AG08396 (cell line): Measurements from ENCODE around the gene GRM8.

Source experiments
- DNase-seq: peaks from one replicate; pipeline ENCODE4 v3.0.0; 2012; ENCODE audit warnings: low spot score, mixed read lengths

The GRM8 gene

GRCh38 chr7:126806614-126807013, 446.1 kb downstream of the GRM8 start:
- DNase-seq = no peak

GRCh38 chr7:126805351-126805750, 447.4 kb downstream of the GRM8 start:
- DNase-seq = no peak

- no peak for DNase-seq
Observed at GRCh38 chr7:126804604-126805003, 448.1 kb downstream of the GRM8 start.

GRCh38 chr7:126803990-126804389, 448.8 kb downstream of the GRM8 start:
- DNase-seq = no peak

GRCh38 chr7:126803060-126803665, 449.6 kb downstream of the GRM8 start:
- DNase-seq = peak; percentile 62

- DNase-seq = no peak
Observed at GRCh38 chr7:126801733-126802132, 451.0 kb downstream of the GRM8 start.

- DNase-seq = no peak
Observed at GRCh38 chr7:126799541-126799940, 453.2 kb downstream of the GRM8 start.

- no peak for DNase-seq
Observed at GRCh38 chr7:126792521-126792920, 460.2 kb downstream of the GRM8 start.

GRCh38 chr7:126791306-126791705, 461.4 kb downstream of the GRM8 start:
- DNase-seq = no peak

- no peak for DNase-seq
Observed at GRCh38 chr7:126790763-126791162, 462.0 kb downstream of the GRM8 start.

- no peak for DNase-seq
Observed at GRCh38 chr7:126783613-126784012, 469.1 kb downstream of the GRM8 start.

- no peak for DNase-seq
Observed at GRCh38 chr7:126780993-126781392, 471.7 kb downstream of the GRM8 start.

- DNase-seq = no peak
Observed at GRCh38 chr7:126778101-126778500, 474.6 kb downstream of the GRM8 start.

- DNase-seq = no peak
Observed at GRCh38 chr7:126776498-126776897, 476.2 kb downstream of the GRM8 start.

GRCh38 chr7:126774077-126774476, 478.7 kb downstream of the GRM8 start:
- no peak for DNase-seq

- no peak for DNase-seq
Observed at GRCh38 chr7:126768836-126769235, 483.9 kb downstream of the GRM8 start.

- no peak for DNase-seq
Observed at GRCh38 chr7:126760914-126761577, 491.7 kb downstream of the GRM8 start.

- DNase-seq = no peak
Observed at GRCh38 chr7:126755381-126755780, 497.4 kb downstream of the GRM8 start.

- DNase-seq = no peak
Observed at GRCh38 chr7:126750207-126750911, 502.4 kb downstream of the GRM8 start.

- no peak for DNase-seq
Observed at GRCh38 chr7:126728967-126729366, 523.8 kb downstream of the GRM8 start.

- no peak for DNase-seq
Observed at GRCh38 chr7:126727930-126728391, 524.8 kb downstream of the GRM8 start.

- DNase-seq = no peak
Observed at GRCh38 chr7:126723966-126724544, 528.7 kb downstream of the GRM8 start.

- DNase-seq = no peak
Observed at GRCh38 chr7:126720232-126720631, 532.5 kb downstream of the GRM8 start.
